Activated CD8-positive, alpha-beta memory T cell treated with anti-CD3 and anti-CD28 coated beads for 48 hours (primary cell): ENCODE data around the gene ZIC1.

Source experiments
- DNase-seq, 3 experiments: peaks; one replicate each; pipeline ENCODE4 v3.0.0-alpha.2; 2020; ENCODE audit warnings: low read depth in 2 of 3, low spot score in 2 of 3

Gene ZIC1

DNA sequence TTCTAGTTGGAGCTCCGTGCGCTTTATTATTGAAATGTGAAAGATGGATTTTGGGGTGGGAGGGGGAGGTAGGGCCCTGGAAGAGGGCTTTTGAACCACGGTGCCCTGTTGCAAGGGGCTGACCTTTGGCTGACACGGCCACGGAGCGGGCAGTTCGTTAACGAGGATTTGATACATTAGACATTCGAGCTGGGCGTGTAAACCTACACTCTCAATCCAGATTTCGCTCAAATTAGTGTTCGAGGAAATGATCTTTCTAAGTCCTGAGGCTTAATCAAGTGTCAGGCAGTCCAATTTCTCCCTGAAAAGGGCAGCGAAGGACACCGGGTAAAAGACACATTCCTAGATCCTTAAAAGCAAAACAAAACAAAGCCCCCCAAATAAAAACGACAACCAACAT is 13.0 kb downstream of the ZIC1 start:
- DNase-seq, result no peak

DNA sequence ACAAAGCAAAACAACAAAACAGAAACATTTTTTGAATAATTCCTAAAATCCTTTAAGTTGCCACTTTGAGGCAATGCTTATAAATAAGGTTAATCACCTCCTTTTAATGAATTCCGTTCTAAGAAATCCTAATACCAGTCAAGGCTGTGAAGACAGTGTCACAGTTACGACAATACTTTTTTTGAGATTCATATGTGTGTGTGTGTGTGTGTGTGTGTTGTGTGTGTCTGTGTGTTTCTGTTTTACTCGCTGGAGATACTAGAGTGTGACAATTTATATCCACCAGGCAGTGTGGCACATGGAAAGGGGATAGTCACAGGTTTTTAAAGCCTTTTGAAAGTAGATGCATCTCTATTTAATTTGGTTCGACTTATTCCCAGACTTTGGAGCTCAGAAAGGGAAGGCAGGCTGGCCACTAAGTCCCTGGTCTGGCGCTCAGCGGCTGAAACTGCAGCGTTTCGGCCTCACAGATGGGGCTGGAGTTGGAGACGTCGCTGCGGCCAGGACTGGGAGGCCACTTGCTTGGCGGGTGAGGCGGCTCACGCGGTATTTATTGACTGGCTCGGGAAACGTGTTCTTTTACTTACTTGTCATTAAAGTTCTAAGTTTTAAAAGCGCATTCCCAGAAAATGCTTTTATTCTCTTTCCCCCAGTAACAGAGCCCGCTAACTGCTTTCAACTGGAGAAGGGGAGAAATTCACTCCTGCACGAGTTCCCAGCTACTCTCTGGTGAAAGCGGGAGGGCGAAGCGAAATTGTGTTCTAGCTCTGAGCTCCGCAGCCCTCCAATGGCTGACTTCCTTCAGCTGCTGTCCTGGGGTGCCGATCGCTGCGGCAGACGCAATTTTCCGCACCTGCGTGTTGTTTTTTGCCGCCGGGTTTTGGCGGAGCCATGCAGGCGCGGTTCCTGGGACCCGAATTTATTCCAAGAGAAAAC is 13.7 kb downstream of the ZIC1 start:
- DNase-seq, result no peak

DNA sequence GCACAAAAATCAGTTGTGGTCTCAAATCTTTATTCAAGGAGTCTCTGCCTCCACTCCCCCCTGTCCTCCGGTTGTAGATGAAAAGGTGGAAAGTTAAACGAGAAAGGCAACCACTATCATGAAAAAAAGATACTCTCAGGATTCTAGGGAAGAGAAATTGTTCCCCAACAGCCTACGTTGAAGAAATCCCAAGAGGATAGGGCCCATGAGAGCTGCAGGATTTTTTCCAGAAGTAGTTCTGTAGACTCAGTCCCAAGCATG is 14.3 kb downstream of the ZIC1 start:
- DNase-seq, result no peak

DNA sequence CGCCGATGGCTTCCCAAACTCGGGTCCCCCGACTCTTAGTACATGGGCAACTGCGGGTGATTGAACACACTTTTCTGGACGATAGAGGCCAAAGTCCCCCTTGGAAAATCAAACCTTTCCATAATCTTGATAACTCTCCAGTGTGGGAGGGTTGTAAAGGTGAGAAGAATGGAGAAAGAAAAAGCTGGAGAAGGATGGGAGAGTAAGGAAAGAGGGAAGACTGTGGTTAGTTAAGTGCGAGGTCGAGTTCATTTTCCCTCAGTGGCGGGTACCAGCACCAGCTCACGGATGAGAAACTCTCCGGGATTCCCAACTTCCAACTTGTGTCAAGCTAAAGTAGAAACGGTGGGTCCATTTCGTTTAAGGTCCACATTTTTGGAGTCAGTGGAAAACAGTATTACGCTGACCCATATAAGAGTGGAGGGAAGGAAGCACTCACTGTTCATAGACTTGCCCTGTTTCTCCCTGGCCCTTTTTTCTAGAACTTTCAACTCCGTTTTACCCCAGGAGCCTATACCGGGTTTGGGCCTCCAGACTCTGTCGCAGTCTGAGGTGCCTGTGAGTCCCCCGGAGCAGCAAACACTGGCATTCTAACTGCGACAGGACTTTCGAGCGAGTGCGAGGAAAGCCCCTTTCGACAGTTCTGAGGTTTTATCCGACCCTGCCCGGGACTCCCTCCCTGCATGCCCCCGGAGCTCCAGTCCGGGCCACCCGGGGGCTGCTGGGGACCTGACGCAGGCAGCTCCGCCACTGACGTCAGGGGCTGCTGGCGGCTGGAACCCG is 14.8 kb downstream of the ZIC1 start:
- no peak for DNase-seq

DNA sequence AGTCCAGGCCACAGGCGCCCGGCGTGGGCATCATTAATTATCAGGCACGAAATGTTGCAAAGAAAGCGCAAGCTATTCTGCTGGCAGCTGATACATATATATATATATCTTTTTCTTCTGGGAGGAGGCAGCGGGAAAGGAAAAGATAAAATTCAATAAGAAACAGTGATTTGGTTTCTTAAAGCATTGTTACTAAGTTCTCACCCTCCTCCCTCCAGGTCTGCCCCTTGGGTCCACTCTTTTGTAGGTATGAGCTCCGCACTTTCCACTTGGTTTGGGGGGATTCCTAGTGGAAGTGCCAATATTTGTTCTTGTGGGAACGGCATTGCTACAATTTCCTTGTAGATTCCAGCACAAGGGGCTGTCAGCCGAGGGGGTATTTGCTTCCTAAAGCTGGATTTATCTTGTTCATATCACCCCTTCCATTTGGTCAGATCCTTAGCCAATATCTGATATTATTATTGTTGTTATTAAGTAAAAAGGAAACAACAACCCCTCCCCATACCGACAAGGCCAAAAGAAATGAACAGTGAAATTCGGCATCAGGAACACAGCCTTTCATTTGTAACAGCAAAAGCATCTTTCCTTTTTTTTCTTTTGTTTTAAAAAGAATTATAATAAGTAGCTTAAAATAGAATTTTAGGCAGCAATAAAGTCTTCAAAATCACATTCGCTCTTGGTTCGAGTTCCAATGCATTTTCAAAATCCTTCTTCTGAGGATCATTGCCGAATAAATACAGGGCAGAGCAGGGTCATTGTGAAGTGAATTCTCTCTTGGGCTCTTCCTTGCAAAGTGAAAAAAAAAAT is 15.6 kb downstream of the ZIC1 start:
- no peak for DNase-seq

DNA sequence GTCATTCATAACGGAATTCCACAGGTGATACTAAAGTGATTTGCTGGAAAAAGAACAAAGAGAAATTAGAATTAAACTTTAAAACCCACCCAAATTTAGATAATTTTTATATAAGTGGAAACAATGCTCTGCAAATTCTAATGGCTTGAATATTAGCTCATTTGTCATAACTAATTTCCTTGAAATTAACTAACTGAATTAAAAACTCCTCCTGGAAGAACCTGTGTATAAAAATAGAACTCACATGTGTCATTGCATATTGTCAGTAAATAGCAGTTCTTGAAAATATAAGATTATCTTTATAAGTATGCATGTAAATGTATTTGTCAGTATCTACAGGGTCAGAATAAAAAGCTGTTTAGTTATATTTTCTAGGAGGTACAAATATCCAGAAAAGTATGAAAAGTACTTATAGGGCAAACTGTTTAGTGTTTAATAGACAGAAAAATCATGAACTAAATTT is 16.3 kb downstream of the ZIC1 start:
- DNase-seq, result no peak

DNA sequence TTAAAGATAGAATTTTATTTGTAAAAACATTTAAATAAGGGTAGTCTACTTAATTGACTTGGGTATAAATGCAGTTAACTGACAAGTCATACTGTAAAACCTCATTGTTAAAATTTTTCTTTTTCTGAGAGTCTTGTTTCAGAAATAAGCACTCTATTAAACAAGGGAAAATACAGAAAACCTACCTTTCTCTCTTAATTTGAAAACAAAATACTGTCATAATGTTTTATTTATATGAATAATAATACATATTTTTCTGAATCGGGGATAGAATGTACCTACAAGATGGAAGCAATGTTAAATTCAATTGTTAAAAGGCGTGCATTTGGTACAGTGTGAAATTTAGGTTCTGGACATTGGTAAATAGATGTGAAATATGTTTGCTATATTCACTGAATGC is 17.8 kb downstream of the ZIC1 start:
- no peak for DNase-seq

DNA sequence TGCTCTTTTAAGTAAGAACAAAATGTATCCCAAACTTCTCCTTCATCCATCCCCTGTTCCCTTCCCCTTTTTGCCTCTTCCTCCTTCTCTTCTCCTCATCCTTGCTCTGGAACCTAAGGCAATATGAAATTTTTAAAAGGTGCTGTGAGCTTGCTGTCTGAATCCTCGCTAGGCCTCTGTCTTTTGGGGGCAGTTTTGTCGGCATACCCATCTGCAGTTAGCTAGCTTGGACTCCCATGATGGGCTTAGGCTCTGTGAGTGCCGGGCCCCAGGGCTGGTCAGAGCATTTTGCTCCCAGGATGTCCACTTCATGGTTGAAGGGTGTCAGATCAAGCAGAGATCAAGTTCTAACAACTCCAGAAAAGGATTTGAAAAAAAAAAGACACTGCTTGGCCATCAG is 18.6 kb downstream of the ZIC1 start:
- DNase-seq, result no peak

DNA sequence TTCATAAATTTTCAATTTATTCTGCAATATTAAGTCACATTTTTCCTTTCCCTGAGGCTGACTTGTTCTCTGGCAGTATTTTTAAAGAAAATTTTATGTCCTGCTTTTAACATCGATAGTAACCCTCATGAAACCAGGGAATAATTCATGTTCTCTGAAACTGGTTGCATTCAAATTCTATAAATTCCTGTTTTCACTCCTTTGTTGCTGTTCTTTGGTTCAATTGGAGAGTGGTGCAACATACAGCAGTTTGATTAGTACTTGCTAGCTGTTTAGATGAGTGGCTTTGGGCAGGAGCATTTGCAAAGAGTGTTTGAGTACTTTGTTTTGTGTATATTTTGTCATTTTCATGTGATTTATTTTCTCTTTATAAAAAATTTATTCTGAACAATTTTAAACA is 19.2 kb downstream of the ZIC1 start:
- no peak for DNase-seq

DNA sequence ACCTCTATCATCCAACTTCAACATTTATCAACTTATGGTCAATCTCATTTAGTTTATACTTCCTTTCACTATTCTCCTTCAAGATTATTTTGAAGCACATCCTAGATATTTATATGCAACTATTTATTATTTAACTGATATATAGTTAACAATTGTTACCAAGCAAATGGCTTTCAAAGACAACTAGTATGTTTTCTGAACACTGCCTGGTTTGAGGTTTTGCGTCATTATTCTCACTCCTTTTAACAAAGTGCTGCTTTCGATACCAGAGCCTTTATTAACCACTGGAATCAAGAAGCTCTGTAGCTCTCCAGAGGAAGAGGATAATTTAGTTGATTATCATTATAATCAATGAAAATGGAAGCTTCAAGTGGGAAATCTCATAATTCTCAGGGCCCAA is 19.6 kb downstream of the ZIC1 start:
- DNase-seq, result no peak

DNA sequence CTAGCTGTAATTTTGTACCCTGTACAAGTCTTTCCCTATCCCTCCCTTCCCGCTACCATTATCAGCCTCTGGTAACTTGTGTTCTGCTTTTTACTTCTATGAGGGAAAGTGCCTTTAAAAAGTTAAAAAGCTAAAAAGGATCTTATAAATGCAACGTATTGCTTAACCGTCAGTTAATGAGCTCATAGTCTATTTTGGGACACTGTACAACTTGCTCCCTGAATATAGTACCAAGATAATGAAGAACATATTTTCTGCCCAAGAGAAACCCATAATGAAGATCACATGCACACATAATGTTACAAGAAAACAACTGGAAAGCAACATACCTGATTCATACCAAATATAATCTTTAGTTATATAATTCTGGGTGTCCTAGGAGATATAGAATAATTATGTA is 22.6 kb downstream of the ZIC1 start:
- DNase-seq, result no peak

DNA sequence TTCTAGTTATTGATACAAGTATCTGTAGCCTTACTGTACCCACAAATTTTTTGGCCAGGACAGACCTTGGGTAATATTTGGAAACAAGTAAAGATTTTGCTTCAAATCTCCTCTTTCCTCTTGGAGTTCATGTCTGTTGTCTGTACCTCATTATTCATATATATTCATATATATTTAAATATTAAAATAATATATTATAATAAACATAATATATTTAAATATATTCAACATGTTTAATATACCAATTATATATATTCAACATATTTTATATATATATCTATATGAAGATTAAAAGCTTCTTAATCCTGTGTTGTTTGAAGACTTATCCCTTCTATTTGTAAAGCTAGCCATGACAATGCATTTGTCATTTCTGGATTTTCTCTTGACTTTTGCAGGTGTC is 38.1 kb downstream of the ZIC1 start:
- DNase-seq, result no peak

DNA sequence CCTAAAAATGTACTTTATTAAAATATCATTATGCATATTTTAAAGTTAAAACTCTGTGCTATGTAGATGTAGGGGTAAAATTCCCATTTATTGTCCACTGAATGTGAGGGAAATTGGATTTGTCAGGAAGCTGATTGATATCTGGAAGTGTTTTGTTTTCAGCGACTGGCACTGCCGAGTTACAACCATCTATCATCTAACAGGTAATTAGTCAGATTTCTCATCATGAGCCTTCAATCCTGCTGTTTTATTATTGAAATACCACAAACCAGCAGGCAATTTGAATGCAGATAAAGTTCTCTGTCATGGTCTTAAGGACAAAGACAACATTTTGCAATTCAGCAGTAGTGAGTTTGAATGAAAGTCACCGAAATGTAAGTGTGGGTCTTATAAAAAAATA is 40.5 kb downstream of the ZIC1 start:
- DNase-seq, result no peak

DNA sequence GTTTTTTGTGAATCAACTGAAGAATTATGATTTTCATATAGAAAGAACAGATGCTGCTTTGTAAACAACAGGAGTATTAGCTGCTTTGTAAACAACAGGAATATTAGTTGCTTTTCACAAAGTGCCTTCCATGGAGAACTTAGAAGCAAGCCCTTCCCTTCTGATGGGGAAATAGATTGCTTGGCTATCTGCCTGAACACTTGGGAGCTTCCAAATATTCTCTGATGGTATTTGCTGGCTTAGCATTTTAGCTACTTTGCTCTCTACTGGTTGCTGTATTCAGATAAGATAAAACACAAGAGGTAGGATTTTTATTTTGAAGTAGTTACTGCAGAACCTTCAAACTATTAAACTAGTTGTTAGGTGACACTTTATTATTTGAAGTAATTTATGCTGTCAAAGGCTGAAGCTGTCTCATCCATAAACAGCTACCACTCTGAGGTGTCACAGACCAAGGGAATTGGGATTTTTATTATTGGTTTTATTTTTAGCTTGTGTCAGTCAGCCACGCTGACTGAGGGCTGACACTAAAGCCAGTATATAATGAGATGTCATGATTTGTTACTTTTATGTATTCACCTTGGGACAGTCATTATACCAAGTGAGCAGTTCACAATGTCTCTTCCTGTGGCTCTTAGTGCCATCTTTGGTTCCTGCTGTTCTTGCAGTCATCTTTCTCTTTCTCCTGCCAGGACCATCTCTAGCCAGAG is 50.0 kb downstream of the ZIC1 start:
- no peak for DNase-seq

DNA sequence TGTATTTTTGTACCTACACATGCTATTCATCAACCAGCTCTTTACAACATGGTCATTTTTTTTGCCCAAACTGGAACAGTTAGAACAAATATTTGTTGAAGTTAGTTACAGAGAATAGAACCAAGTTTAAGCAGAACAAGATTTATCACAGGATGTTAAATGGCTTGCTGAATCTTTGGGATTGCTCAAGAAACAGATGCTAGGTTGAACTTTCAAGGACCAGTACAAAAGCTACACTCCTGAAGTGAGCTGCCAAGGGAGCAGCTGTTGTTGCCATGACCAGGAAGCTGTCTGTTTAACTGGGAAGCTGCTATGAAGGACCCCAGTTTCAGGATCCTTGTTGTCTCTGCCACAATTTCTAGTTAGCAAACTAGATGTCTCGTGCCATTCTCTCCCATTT is 53.7 kb downstream of the ZIC1 start:
- DNase-seq, result no peak
